GM18502 (cell line): ENCODE measurements around the gene LRMDA.
A peak's percentile ranks its signal among the peaks of the same experiment; 100 is the strongest.

Source experiments
- ATAC-seq: cut with Tn5 transposase; IDR thresholded peaks from one replicate; pipeline ENCODE4 v1.9.1; 2021; ENCODE audit warnings: mild to moderate bottlenecking; ENCODE audit not compliant: unreplicated experiment, poor library complexity

Gene LRMDA

GRCh38 chr10:76310588-76311080 lies 879.2 kb downstream of the LRMDA start:
- ATAC-seq = no peak

GRCh38 chr10:76311752-76312636 lies 880.6 kb downstream of the LRMDA start:
- ATAC-seq = peak; percentile 75

DNA sequence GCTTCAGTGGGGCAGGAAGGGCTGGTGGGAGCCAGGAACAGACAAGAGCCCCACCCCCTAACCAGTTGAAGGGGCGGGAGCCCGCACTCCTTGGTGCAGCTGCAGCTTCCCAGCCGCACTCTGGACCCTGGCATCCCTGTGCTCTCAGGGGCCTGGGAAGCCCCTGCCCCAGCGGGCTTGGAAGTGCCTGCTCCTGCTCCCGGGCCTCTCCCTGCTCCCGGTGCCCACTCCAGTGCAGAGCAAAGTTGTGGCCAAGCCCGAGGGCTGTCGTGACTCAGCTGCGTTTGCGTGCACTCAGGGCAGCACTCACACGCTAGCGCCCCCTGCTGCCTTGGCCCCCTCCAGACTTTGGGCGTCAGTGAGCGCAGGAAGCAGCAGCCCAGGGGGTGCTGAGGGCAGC lies 883.8 kb downstream of the LRMDA start:
- no peak for ATAC-seq

GRCh38 chr10:76316234-76316633 lies 884.8 kb downstream of the LRMDA start:
- no peak for ATAC-seq

GRCh38 chr10:76317078-76317477 lies 885.7 kb downstream of the LRMDA start:
- ATAC-seq = no peak

DNA sequence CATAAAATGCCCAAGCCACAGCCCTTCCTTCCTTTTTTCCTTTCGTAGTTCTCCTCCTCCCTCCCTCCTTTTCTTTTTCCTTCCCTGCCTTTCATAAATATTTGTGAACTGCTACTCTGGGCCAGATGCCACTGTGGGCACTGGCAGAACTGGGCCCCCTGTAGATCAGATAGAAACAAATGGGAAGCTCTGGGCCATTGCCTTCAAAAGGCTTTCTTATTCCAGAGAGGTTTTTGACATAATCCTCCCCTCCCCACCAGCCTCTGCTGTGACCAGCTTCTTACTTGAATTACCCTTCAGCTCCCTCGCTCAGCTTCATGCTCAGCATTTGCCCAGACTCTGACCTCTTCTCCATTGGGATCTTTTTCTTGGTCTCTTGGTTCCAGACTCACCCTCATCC lies 886.8 kb downstream of the LRMDA start:
- no peak for ATAC-seq

- no peak for ATAC-seq
Measured at GRCh38 chr10:76319661-76320060, 888.2 kb downstream of the LRMDA start.

DNA sequence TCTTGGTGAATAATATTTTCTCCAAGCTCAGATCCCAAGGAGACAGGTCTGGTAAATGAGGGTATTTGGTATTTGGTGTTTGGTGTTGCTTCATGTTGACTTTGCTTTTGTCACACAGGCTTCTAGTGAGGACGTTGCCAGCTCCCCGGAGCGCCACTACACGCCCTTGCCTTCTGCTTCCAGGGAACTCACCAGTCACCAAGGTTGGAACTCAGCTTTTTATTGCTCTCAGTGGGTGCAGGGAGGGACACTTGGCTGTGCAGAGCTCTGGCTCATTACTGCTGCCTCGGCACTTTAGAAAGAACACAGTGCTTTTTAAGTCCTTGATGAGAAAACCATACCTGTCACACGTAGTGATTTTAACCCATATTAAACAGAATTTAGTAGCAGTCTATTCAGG lies 892.9 kb downstream of the LRMDA start:
- no peak for ATAC-seq

DNA sequence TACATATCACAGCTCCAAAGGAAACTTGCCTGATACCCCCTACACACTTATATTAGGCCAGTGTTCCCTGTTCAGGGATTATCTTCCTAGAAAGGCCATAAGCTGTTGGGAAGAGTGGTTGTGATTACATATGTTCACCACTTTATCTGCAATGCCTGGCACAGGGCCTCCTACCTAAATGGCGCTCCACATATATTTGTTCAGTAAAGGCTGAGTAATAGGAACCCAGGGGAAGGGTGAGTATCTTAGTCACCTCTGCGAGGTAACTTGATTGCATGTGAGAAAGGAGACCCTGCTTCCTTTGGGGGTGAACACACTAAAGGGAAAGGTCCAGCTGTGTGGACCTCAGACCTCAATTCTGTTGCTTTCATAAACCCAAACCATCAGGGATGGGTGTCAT lies 896.0 kb downstream of the LRMDA start:
- ATAC-seq = no peak

DNA sequence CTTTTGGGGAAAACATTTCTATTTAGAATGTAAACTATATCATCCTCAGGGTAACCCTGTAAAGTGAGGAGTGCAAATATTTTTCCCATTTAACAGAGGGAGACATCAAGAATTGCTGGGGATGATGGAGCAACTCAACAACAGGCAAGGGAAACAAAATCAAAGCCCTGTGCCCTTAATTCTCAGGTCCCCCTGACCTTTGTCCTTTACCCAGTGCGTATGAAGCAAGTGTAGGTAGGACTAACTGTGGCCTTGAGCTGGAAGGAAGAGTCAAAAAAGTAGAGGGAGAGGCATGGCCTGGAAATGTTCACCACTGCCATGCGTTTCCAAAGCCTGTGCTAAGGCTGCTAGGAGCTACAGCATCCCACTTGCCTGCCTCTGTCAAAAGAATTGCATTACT lies 896.9 kb downstream of the LRMDA start:
- ATAC-seq = no peak

DNA sequence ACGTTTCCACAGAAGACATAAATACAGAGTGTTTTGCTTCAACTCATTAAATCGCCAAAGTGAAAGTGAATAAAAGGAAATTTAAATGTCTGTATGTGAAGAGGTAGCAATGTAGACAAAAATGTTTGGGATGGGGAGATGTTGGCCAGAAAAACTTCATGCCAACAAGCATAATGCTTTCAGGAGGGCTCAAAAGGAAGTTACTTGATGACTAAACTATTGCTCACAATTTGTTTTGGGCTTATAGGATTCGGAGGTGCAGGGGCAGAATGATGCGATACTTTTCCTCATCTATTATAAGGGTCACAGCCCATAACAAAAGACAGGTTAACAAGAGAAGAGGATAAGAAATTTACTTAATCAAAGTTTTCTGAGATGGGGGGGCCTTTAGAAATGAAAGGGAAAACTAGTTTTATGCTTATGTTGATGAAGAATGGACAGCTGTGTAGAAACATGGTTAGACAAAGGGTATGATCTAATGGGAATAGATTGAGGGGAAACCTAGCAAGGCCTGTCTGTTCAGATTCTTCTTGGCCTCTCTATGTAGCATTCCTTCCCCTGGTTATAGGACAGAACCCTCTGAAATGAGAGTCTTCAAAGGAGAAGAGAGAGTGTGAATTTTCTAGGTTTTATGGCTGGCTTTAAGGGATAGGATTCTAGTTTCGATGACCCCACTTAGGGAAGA lies 898.6 kb downstream of the LRMDA start:
- ATAC-seq = no peak

GRCh38 chr10:76331742-76332141 lies 900.3 kb downstream of the LRMDA start:
- ATAC-seq = no peak

DNA sequence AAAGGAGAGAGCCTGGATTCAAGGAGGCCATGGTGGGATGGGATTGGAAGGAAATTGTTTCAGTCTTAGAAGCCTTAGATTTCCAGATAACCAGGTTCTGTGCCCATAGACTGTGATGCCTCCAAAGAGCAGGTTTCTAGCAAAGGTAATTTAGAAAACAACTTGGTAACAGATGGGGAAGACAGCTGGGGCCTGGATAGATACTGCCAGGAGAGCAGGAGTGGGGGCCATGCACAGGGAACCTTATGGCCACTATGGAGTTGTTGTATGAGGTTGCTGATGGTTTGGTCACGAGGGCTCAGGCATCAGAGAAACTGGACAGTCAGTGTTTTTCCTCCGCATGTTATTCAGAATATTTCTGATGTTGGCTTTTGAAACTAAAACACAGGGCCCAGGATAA lies 901.9 kb downstream of the LRMDA start:
- no peak for ATAC-seq

DNA sequence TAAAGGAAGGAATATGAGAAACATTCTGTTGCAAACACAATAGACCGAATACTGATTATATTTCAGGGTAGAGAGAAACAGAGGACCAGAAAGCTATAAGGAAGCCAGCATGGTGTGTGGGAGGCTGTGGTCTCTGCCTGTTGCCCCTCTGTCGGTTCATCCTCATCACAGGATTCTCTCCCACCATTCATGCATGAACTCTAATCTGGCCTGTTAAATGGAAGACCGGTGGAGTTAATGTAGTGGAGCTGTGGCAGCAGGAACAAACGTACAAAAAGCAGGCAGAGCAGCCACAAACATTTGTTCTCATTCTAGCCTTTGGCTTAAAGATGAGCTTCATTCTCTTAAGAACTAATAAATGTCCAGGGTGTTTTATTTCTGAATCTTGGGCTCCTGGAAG lies 902.4 kb downstream of the LRMDA start:
- no peak for ATAC-seq

GRCh38 chr10:76334255-76334654 lies 902.8 kb downstream of the LRMDA start:
- ATAC-seq = no peak

GRCh38 chr10:76336213-76336963 lies 905.0 kb downstream of the LRMDA start:
- ATAC-seq = no peak

DNA sequence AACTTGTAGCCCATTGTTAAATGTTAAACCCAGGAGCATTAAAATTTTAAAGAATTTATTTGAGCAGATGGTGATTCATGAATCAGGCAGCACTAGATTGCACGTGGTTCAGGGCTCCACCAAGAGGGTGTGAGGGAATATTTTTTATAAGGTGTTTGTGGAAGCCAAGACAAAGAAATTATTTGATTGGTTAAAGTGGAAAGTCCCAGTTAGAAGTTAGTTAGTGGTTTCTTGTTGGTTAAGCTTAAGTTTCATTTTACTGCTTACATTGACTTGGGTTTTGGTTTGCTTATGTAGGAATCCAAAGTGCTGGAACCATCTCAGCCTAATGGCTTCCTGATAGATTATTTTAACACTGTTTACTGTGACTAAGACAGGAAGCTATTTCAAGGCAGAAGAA lies 906.2 kb downstream of the LRMDA start:
- no peak for ATAC-seq

- ATAC-seq = no peak
Measured at GRCh38 chr10:76338187-76338586, 906.8 kb downstream of the LRMDA start.

DNA sequence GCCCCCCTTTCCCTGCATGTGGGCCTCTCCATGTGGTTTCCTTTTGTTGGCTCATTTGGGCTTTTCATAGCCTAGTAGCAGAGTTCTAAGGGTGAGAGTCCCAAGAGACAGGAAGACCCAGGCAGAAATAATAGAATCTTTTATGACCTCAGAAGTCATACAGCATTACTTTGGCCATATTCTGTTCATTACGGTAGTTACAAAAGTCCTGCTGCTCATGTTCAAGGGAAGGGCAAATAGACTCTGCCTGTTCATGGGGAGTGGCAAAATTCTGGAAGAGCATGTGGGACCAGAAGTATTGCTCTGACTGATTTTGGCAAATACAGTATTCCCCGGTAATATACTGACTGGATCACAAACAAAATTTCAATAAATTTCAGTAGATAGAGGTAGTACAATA lies 910.3 kb downstream of the LRMDA start:
- ATAC-seq = no peak

GRCh38 chr10:76342996-76343395 lies 911.6 kb downstream of the LRMDA start:
- no peak for ATAC-seq

- ATAC-seq = no peak
Measured at GRCh38 chr10:76347832-76348231, 916.4 kb downstream of the LRMDA start.
